H9 (cell line): ENCODE data around the gene GGPS1. TPM values are rescaled to one million over a fixed set of nuclear protein-coding genes. Genes with fewer than 3 reads are reported as not detected.

ENCODE experiments used
- DNase-seq: peaks from one replicate; pipeline ENCODE4 v3.0.0-alpha.2; 2017
- H2AFZ ChIP-seq: one replicate; pipeline ENCODE4 v1.6.1; 2013; ENCODE audit warnings: mild to moderate bottlenecking, low read length, control low read depth, moderate library complexity
- H2AK5ac ChIP-seq: 2 replicates; pipeline ENCODE4 v1.6.1; 2013; ENCODE audit warnings: low read length, control low read depth, mixed read lengths; ENCODE audit not compliant: insufficient read length
- H2BK120ac ChIP-seq: one replicate; pipeline ENCODE4 v1.6.1; 2013; ENCODE audit warnings: low read depth, mild to moderate bottlenecking, low read length, control low read depth, inconsistent platforms; ENCODE audit not compliant: poor library complexity, severe bottlenecking
- H2BK12ac ChIP-seq: 2 replicates; pipeline ENCODE4 v1.6.1; 2013; ENCODE audit warnings: low read length, control low read depth, mixed read lengths, low read depth; ENCODE audit not compliant: insufficient read length
- H2BK15ac ChIP-seq: 2 replicates; pipeline ENCODE4 v1.6.1; 2013; ENCODE audit warnings: low read depth, low read length, control low read depth
- H2BK20ac ChIP-seq: one replicate; pipeline ENCODE4 v1.6.1; 2013; ENCODE audit warnings: low read depth, mild to moderate bottlenecking, low read length, control low read depth, inconsistent platforms; ENCODE audit not compliant: poor library complexity, severe bottlenecking
- H2BK5ac ChIP-seq: 2 replicates; pipeline ENCODE4 v1.6.1; 2013; ENCODE audit warnings: low read length, control low read depth, mixed read lengths; ENCODE audit not compliant: insufficient read length
- H3K14ac ChIP-seq: 2 replicates; pipeline ENCODE4 v1.6.1; 2013; ENCODE audit warnings: low read length, control low read depth; ENCODE audit not compliant: insufficient read depth
- H3K18ac ChIP-seq: 2 replicates; pipeline ENCODE4 v1.6.1; 2013; ENCODE audit warnings: low read depth, mild to moderate bottlenecking, mixed read lengths, low read length, control low read depth; ENCODE audit not compliant: insufficient read length
- H3K23ac ChIP-seq: 2 replicates; pipeline ENCODE4 v1.6.1; 2013; ENCODE audit warnings: low read length, control low read depth, mixed read lengths, low read depth; ENCODE audit not compliant: insufficient read length
- H3K23me2 ChIP-seq: 2 replicates; pipeline ENCODE4 v1.6.1; 2013; ENCODE audit warnings: low read depth, mild to moderate bottlenecking, mixed read lengths, low read length, control low read depth; ENCODE audit not compliant: insufficient read length, poor library complexity, severe bottlenecking
- H3K27ac ChIP-seq: 2 replicates; pipeline ENCODE4 v1.5.1; 2013; ENCODE audit warnings: low read length, control low read depth, mixed read lengths, low read depth; ENCODE audit not compliant: insufficient read length
- H3K27me3 ChIP-seq: 2 replicates; pipeline ENCODE4 v1.6.1; 2013; ENCODE audit warnings: low read length, control low read depth, inconsistent platforms; ENCODE audit not compliant: insufficient read depth
- H3K4ac ChIP-seq: 2 replicates; pipeline ENCODE4 v1.6.1; 2013; ENCODE audit warnings: low read depth, mild to moderate bottlenecking, control low read depth, inconsistent platforms, low read length, moderate library complexity
- H3K4me1 ChIP-seq: 2 replicates; pipeline ENCODE4 v1.6.1; 2013; ENCODE audit warnings: low read length, control low read depth, inconsistent platforms; ENCODE audit not compliant: insufficient read depth
- H3K4me2 ChIP-seq: 2 replicates; pipeline ENCODE4 v1.6.1; 2013; ENCODE audit warnings: low read length, control low read depth, mixed read lengths; ENCODE audit not compliant: insufficient read length, insufficient read depth
- H3K56ac ChIP-seq: 2 replicates; pipeline ENCODE4 v1.6.1; 2013; ENCODE audit warnings: low read depth, mild to moderate bottlenecking, mixed read lengths, low read length, control low read depth; ENCODE audit not compliant: insufficient read length
- H3K79me1 ChIP-seq: 2 replicates; pipeline ENCODE4 v1.6.1; 2013; ENCODE audit warnings: low read depth, mild to moderate bottlenecking, moderate library complexity, low read length, control low read depth, inconsistent platforms; ENCODE audit not compliant: insufficient read depth, poor library complexity, severe bottlenecking
- H3K79me2 ChIP-seq: 2 replicates; pipeline ENCODE4 v1.6.1; 2013; ENCODE audit warnings: low read length, control low read depth, inconsistent platforms; ENCODE audit not compliant: insufficient read depth
- H3K9ac ChIP-seq: 2 replicates; pipeline ENCODE4 v1.6.1; 2013; ENCODE audit warnings: low read length, control low read depth, mixed read lengths; ENCODE audit not compliant: insufficient read length; ENCODE audit errors: extremely low read depth
- H3K9me3 ChIP-seq: one replicate; pipeline ENCODE4 v1.6.1; 2013; ENCODE audit warnings: low read depth, low read length, inconsistent platforms; ENCODE audit not compliant: control insufficient read depth
- H3T11ph ChIP-seq: one replicate; pipeline ENCODE4 v1.6.1; 2013; ENCODE audit warnings: mild to moderate bottlenecking, low read length, control low read depth, inconsistent platforms
- H4K20me1 ChIP-seq: one replicate; pipeline ENCODE4 v1.6.1; 2013; ENCODE audit not compliant: control insufficient read depth, insufficient read length, insufficient read depth
- H4K5ac ChIP-seq: 2 replicates; pipeline ENCODE4 v1.6.1; 2013; ENCODE audit warnings: low read depth, mild to moderate bottlenecking, mixed read lengths, low read length, control low read depth; ENCODE audit not compliant: insufficient read length
- H4K8ac ChIP-seq: replicated peaks from 2 replicates; pipeline ENCODE4 v1.6.1; 2013; ENCODE audit warnings: low read length, control low read depth, mixed read lengths, low read depth; ENCODE audit not compliant: insufficient read length
- H4K91ac ChIP-seq: 2 replicates; pipeline ENCODE4 v1.6.1; 2013; ENCODE audit warnings: low read depth, mild to moderate bottlenecking, moderate library complexity, mixed read lengths, low read length, control low read depth; ENCODE audit not compliant: insufficient read length
- H3K27ac Mint-ChIP-seq, 3 experiments: 2 replicates in 2 of 3; 3 replicates in 1 of 3; pipeline ENCODE4 v1.8.0; 2020 to 2021; ENCODE audit warnings: mixed read lengths in 3 of 3, mild to moderate bottlenecking in 1 of 3, moderate library complexity in 1 of 3
- H3K27me3 Mint-ChIP-seq: 2 replicates; pipeline ENCODE4 v1.8.0; 2021; ENCODE audit warnings: low read depth, mild to moderate bottlenecking, moderate library complexity, mixed read lengths
- H3K36me3 Mint-ChIP-seq, 3 experiments: 2 replicates in 2 of 3; 3 replicates in 1 of 3; pipeline ENCODE4 v1.8.0; 2020 to 2021; ENCODE audit warnings: low read depth in 3 of 3, mixed read lengths in 3 of 3; ENCODE audit not compliant: insufficient read depth in 1 of 3
- H3K4me1 Mint-ChIP-seq, 2 experiments: 2 replicates each; pipeline ENCODE4 v1.8.0; 2020; ENCODE audit warnings: mixed read lengths in 2 of 2
- H3K4me3 Mint-ChIP-seq, 2 experiments: 2 replicates in 1 of 2; 3 replicates in 1 of 2; pipeline ENCODE4 v1.8.0; 2020 to 2021; ENCODE audit warnings: mild to moderate bottlenecking in 2 of 2, mixed read lengths in 2 of 2, moderate library complexity in 1 of 2
- H3K9me3 Mint-ChIP-seq, 2 experiments: 2 replicates in 1 of 2; 3 replicates in 1 of 2; pipeline ENCODE4 v1.8.0; 2020; ENCODE audit warnings: mild to moderate bottlenecking in 2 of 2, mixed read lengths in 2 of 2, moderate library complexity in 1 of 2
- WGBS: extraction: QIAGEN DNeasy Blood & Tissue Kit; methylation state at CpG from one replicate; pipeline ENCODE4 v1.1.7; 2013; ENCODE audit warnings: missing lambda C conversion rate, low lambda C conversion rate, mixed read lengths; ENCODE audit not compliant: insufficient read length; ENCODE audit errors: extremely low coverage; 5-methylcytosine and 5-hydroxymethylcytosine counted together
- total RNA-seq: library from RNA; stranded (reverse); gene quantifications from 2 replicates; pipeline ENCODE4 v1.2.1, GENCODE V29; 2021
- TF ChIP-seq, protein P1 (sequence below): fragments of 200-600 bp; sonication (generic); conservative IDR thresholded peaks from 3 replicates; pipeline ENCODE4 v1.8.0; 2021; ENCODE audit warnings: antibody characterized with exemption, mild to moderate bottlenecking

Gene GGPS1
- total RNA-seq, 1 experiment from 2014 or later = 44.7 TPM

GRCh38 chr1:235291599-235292091, 36.7 kb upstream of the GGPS1 start:
- Histone ChIP-seq H2AK5ac (no peak overlapping the region), H3T11ph (no peak overlapping the region), H3K23ac (no peak overlapping the region), H3K56ac (no peak overlapping the region), H4K91ac (no peak overlapping the region), H3K27me3 (no peaks in the 10 kb centered on the region), H2BK5ac (no peak overlapping the region), H2BK120ac (no peak overlapping the region), H3K9me3 (no peaks in the 10 kb centered on the region), H3K18ac (no peak overlapping the region), H2BK20ac (no peak overlapping the region), H4K8ac (no peak overlapping the region), H2BK15ac (no peak overlapping the region), H2BK12ac (no peak overlapping the region), H4K5ac (no peak overlapping the region), H3K4ac (no peak overlapping the region), H3K4me1 (peaks cover 1% of the 10 kb centered on the region; the same call in 1 of the 2 replicates), H3K27ac (no peak overlapping the region), H3K9ac (no peak overlapping the region), H3K23me2 (no peaks in the 10 kb centered on the region), H3K79me2 (peaks cover 29% of the 10 kb centered on the region; the same call in 1 of the 2 replicates), H4K20me1 (no peaks in the 10 kb centered on the region), H3K14ac (no peak overlapping the region), H3K79me1 (no peaks in the 10 kb centered on the region), H3K4me2 (no peak overlapping the region), H2AFZ (no peak overlapping the region)
- H3K4me3 Mint-ChIP-seq = no peak overlapping the region
- H3K9me3 Mint-ChIP-seq = peaks cover 3% of the 10 kb centered on the region in 2 experiments; a peak in 4 of 5 replicates
- no peak for DNase-seq
- peaks cover 0 to 5% (median 3%) of the 10 kb centered on the region in 3 experiments; a peak in 3 of 7 replicates for H3K36me3 Mint-ChIP-seq
- H3K4me1 Mint-ChIP-seq = peaks cover 27 to 35% of the 10 kb centered on the region in 2 experiments
- WGBS = no CpG with 5 or more reads among the region's 6 CpGs
- TF ChIP-seq, protein P1, sequence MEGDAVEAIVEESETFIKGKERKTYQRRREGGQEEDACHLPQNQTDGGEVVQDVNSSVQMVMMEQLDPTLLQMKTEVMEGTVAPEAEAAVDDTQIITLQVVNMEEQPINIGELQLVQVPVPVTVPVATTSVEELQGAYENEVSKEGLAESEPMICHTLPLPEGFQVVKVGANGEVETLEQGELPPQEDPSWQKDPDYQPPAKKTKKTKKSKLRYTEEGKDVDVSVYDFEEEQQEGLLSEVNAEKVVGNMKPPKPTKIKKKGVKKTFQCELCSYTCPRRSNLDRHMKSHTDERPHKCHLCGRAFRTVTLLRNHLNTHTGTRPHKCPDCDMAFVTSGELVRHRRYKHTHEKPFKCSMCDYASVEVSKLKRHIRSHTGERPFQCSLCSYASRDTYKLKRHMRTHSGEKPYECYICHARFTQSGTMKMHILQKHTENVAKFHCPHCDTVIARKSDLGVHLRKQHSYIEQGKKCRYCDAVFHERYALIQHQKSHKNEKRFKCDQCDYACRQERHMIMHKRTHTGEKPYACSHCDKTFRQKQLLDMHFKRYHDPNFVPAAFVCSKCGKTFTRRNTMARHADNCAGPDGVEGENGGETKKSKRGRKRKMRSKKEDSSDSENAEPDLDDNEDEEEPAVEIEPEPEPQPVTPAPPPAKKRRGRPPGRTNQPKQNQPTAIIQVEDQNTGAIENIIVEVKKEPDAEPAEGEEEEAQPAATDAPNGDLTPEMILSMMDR = no peak
- peak overlapping the region in 1 of 3 experiments; percentile 45; a peak in 3 of 7 replicates for H3K27ac Mint-ChIP-seq
- H3K27me3 Mint-ChIP-seq = no peaks in the 10 kb centered on the region
